Measurements from ENCODE around the gene EIF4E2.

DNA sequence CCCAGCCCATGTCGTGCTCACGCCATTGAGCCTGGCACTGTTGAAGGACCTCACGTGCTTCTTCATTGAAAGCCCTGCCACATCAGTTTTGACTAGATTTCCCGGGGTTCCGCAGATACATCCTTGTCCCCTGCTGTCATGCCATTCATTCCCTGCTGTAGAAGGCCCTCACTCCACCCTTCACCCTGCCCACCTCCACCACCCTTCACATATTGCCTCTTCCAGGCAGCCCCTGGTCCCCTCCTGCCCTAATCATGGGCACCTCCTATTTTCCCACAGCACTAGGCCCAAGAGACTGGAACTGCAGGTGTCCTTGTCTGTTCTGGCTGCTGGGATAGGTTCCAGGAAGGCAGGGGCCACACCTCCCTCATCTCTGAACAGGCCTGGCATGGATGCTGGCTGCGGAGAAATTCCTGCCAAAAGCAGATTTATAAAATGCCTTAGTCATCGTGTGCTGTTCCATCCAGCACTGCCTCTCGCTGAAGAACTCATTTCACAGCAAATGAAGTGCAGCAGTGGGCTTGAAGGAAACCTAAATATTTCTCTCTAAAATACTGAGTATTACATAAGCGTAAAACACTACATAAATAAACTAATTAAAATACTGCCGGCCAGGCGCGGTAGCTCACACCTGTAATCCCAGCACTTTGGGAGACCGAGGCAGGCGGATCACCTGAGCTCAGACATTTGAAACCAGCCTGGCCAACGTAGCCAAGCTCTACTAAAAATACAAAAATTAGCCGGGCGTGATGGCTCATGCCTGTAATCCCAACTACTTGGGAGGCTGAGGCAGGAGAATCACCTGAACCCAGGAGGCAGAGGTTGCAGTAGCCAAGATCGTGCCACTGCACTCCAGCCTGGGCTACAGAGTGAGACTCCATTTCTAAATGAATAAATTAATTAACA lies 38.4 kb downstream of the EIF4E2 start:
- TF ChIP-seq, protein P1, sequence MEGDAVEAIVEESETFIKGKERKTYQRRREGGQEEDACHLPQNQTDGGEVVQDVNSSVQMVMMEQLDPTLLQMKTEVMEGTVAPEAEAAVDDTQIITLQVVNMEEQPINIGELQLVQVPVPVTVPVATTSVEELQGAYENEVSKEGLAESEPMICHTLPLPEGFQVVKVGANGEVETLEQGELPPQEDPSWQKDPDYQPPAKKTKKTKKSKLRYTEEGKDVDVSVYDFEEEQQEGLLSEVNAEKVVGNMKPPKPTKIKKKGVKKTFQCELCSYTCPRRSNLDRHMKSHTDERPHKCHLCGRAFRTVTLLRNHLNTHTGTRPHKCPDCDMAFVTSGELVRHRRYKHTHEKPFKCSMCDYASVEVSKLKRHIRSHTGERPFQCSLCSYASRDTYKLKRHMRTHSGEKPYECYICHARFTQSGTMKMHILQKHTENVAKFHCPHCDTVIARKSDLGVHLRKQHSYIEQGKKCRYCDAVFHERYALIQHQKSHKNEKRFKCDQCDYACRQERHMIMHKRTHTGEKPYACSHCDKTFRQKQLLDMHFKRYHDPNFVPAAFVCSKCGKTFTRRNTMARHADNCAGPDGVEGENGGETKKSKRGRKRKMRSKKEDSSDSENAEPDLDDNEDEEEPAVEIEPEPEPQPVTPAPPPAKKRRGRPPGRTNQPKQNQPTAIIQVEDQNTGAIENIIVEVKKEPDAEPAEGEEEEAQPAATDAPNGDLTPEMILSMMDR (IDR thresholded peaks at IDR 0.05) = no peak
- no peak for TF ChIP-seq POLR2A (IDR thresholded peaks at IDR 0.05)
